HepG2 (cell line): ENCODE measurements around the gene MARCOL. TPM values are rescaled to one million over a fixed set of nuclear protein-coding genes. Genes with fewer than 3 reads are reported as not detected.

ENCODE experiments used
- ATAC-seq: fragments of 200-7000 bp; cut with Tn5 transposase; 3 replicates; pipeline ENCODE4 v1.9.1; 2020; ENCODE audit warnings: mild to moderate bottlenecking, moderate library complexity
- BruUV-seq: library from RNA; stranded (reverse); fragments of 400-500 nt; replicated peaks from 2 replicates; lab custom pipeline; 2021; lab: Mats Ljungman, UMichigan
- CTCF ChIA-PET: fragments of 300-600 bp; formaldehyde crosslinking; extraction: SDS; loops from one replicate; lab custom pipeline; 2021; ENCODE audit warnings: low total read pairs, inconsistent platforms, low intra/inter-chr PET ratio; lab: Yijun Ruan, JAX
- POLR2A ChIA-PET: fragments of 350-600 bp; sonication (Branson Sonifier 250); formaldehyde crosslinking; loops from one replicate; lab custom pipeline; 2020; ENCODE audit warnings: antibody characterized with exemption, inconsistent platforms; lab: Yijun Ruan, JAX
- DNase-seq: peaks from one replicate; pipeline ENCODE4 v3.0.0-alpha.2; 2015; ENCODE audit warnings: low spot score
- FAIRE-seq: peaks from 3 replicates; lab custom pipeline; 2011; peaks lifted over from hg19 to GRCh38; lab: Jason Lieb, UNC
- H2AFZ ChIP-seq: one replicate; pipeline ENCODE4 v1.6.1; 2011; ENCODE audit warnings: low read length, inconsistent platforms
- H3K27ac ChIP-seq: fragments of 300-600 bp; 3 replicates; pipeline ENCODE4 v1.8.0; 2011; ENCODE audit warnings: mixed run types, mild to moderate bottlenecking, mixed read lengths, low read length, inconsistent platforms; ENCODE audit not compliant: insufficient read depth; ENCODE audit errors: extremely low read length
- H3K27me3 ChIP-seq, 2 experiments: fragments of 200-600 bp in 1 of 2; 2 replicates in 1 of 2; 3 replicates in 1 of 2; pipeline versions ENCODE4 v1.6.0 to v1.8.0; 2011; ENCODE audit warnings: low read length in 2 of 2, mild to moderate bottlenecking in 2 of 2, moderate library complexity in 2 of 2, inconsistent platforms in 1 of 2; ENCODE audit not compliant: insufficient read depth in 2 of 2, control insufficient read depth in 1 of 2
- H3K36me3 ChIP-seq, 2 experiments: fragments of 200-600 bp in 1 of 2; replicated peaks in 1 of 2; 2 replicates in 1 of 2; 3 replicates in 1 of 2; pipeline versions ENCODE4 v1.5.1 to v1.8.0; 2011; ENCODE audit warnings: low read length in 2 of 2, inconsistent platforms in 1 of 2; ENCODE audit not compliant: insufficient read depth in 2 of 2, control insufficient read depth in 1 of 2
- H3K4me1 ChIP-seq: 2 replicates; pipeline ENCODE4 v1.5.1; 2012; ENCODE audit warnings: low read length, inconsistent platforms; ENCODE audit not compliant: insufficient read depth
- H3K4me2 ChIP-seq: 2 replicates; pipeline ENCODE4 v1.6.0; 2011; ENCODE audit warnings: low read depth, low read length, inconsistent platforms
- H3K4me3 ChIP-seq, 3 experiments: fragments of 200-600 bp in 1 of 3; sonication (generic), shearing (Covaris generic) in 1 of 3; replicated peaks in 1 of 3; 2 replicates each; pipeline ENCODE4 v1.5.1; 2011 to 2016; ENCODE audit warnings: low read length in 3 of 3, inconsistent platforms in 2 of 3, low read depth in 2 of 3, mild to moderate bottlenecking in 2 of 3, control low read depth in 1 of 3, mixed read lengths in 1 of 3; ENCODE audit not compliant: insufficient read depth in 1 of 3
- H3K79me2 ChIP-seq: one replicate; pipeline ENCODE4 v1.6.1; 2011; ENCODE audit warnings: low read length, inconsistent platforms; ENCODE audit not compliant: insufficient read depth
- H3K9ac ChIP-seq: 2 replicates; pipeline ENCODE4 v1.6.0; 2011; ENCODE audit warnings: mild to moderate bottlenecking, low read depth, low read length, inconsistent platforms; ENCODE audit not compliant: insufficient read depth
- H3K9me3 ChIP-seq: 2 replicates; pipeline ENCODE4 v1.5.1; 2012; ENCODE audit warnings: mild to moderate bottlenecking, low read length
- H4K20me1 ChIP-seq: 2 replicates; pipeline ENCODE4 v1.6.0; 2011; ENCODE audit warnings: inconsistent platforms, mild to moderate bottlenecking, low read length, moderate library complexity; ENCODE audit not compliant: insufficient read depth
- CENPX ChIP-seq: sonication (generic); formaldehyde crosslinking; IDR thresholded peaks from 2 replicates; pipeline ENCODE4 v1.9.0; 2021; ENCODE audit warnings: mild to moderate bottlenecking, missing genetic modification reagents, moderate library complexity
- ZUFSP ChIP-seq: sonication (generic); formaldehyde crosslinking; IDR thresholded peaks from 2 replicates; pipeline ENCODE4 v1.9.0; 2021; ENCODE audit warnings: missing genetic modification reagents, mild to moderate bottlenecking, borderline replicate concordance
- WGBS: methylation state at CpG from one replicate; pipeline ENCODE4 v1.1.6; 2017; ENCODE audit warnings: low lambda C conversion rate; 5-methylcytosine and 5-hydroxymethylcytosine counted together
- in situ Hi-C: cut with HindIII; loops from 2 replicates; pipeline ENCODE4 v1.10.0; 2017; ENCODE audit warnings: low pct_unique_long_range_greater_than_20kb; ENCODE audit not compliant: extremely low pct_ligation_motif_present
- intact Hi-C: fragments of 100-400 bp; cut with micrococcal nuclease; formaldehyde crosslinking; loops from one replicate; pipeline ENCODE4 v1.10.0; 2022; ENCODE audit not compliant: unreplicated experiment
- polyA plus RNA-seq, 8 experiments: library from polyadenylated mRNA; depleted of rRNA in 3 of 8; stranded (reverse) in 7 of 8; unstranded in 1 of 8; fragments of >200 nt; fragmentation: Illumina TruSeq in 4 of 8; extraction: Trizol in 4 of 8; gene quantifications; 2 replicates each; pipeline versions ENCODE4 v1.2.1 to v1.2.3, GENCODE V29; 2011 to 2016; ENCODE audit warnings: low read depth in 4 of 8, missing spikeins in 1 of 8, mixed read lengths in 1 of 8; ENCODE audit not compliant: insufficient read depth in 1 of 8
- total RNA-seq, 5 experiments: library from RNA; depleted of rRNA; stranded (reverse); fragments of >200 nt; fragmentation: Illumina TruSeq; extraction: Trizol; gene quantifications; 2 replicates each; pipeline ENCODE4 v1.2.3, GENCODE V29; 2016; ENCODE audit warnings: low read depth in 1 of 5

Gene MARCOL
- total and polyA plus RNA-seq, 2 of the 13 experiments (the other 11 are each of a cell fraction or from before 2014, with no cell fraction given), result not detected

GRCh38 chr5:148214665-148215185, 23.6 kb upstream of the MARCOL start:
- no peak for ATAC-seq
- no peak overlapping the region for H3K4me3 ChIP-seq
- no peaks in the 10 kb centered on the region for H3K36me3 ChIP-seq
- CTCF ChIA-PET, result no interaction called here
- in situ Hi-C loops (no loop called here), intact Hi-C loops (no loop called here)
- H3K4me1 ChIP-seq, result no peaks in the 10 kb centered on the region
- no peak overlapping the region for H2AFZ ChIP-seq
- FAIRE-seq, result no peak
- no peak overlapping the region for H3K27ac ChIP-seq
- no TSS peak for BruUV-seq
- H3K79me2 ChIP-seq, result no peaks in the 10 kb centered on the region
- H4K20me1 ChIP-seq, result no peaks in the 10 kb centered on the region
- WGBS, result 5% methylated on average over 1 of the region's 1 CpG
- TF ChIP-seq ZUFSP (CRISPR knock-in tag), result no peak
- H3K9me3 ChIP-seq, result no peaks in the 10 kb centered on the region
- DNase-seq, result no peak
- no peaks in the 10 kb centered on the region for H3K27me3 ChIP-seq
- H3K9ac ChIP-seq, result no peak overlapping the region
- no peak overlapping the region for H3K4me2 ChIP-seq
- POLR2A ChIA-PET, result no interaction called here

DNA sequence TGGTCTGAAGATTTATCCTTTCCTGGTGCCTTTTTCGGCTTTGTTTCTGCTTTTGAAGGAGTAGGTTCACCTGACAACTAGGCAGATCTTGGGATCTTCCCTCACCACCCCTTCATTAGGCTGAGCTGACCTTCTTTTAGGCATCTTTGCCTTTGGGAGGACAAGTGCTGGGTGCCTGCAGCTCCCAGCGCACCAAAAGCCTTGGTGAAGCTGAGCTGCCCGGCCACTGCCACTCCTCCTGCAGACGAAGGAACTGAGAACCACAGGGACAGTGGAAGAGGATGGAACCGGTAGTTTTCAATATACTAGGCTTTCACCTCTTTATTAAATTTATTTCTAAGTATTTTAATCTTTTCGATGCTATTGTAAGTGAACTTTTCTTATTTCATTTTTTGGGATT, 16.8 kb upstream of the MARCOL start:
- Histone ChIP-seq H3K36me3 (no peaks in the 10 kb centered on the region), H3K4me2 (no peak overlapping the region), H4K20me1 (no peaks in the 10 kb centered on the region), H3K4me1 (no peaks in the 10 kb centered on the region), H2AFZ (no peak overlapping the region), H3K27me3 (no peaks in the 10 kb centered on the region), H3K9ac (no peak overlapping the region), H3K27ac (no peak overlapping the region), H3K9me3 (no peaks in the 10 kb centered on the region), H3K79me2 (no peaks in the 10 kb centered on the region), H3K4me3 (no peak overlapping the region)
- POLR2A ChIA-PET, result no interaction called here
- ATAC-seq, result no peak
- no TSS peak for BruUV-seq
- CTCF ChIA-PET, result no interaction called here
- no peak for FAIRE-seq
- under 1% methylated on average over 6 of the region's 6 CpGs for WGBS
- no peak for TF ChIP-seq CENPX (CRISPR knock-in tag)
- DNase-seq, result no peak
- in situ Hi-C loops, result no loop called here
- intact Hi-C loops, result no loop called here
